ENCODE results near the gene TNS1. TPM values are rescaled to one million over a fixed set of nuclear protein-coding genes. Genes with fewer than 3 reads are reported as not detected.

Gene TNS1
- total and polyA plus RNA-seq, 10 of the 15 experiments (the other 5 are each of a cell fraction or from before 2014, with no cell fraction given) = 0.05 to 0.44 TPM; not detected in 8

- H4K20me1 ChIP-seq (ENCODE audit: control insufficient read depth, insufficient read depth) = no peaks in the 10 kb centered on the region
- in situ Hi-C loops (cut with MboI) (no loop called here), intact Hi-C loops (cut with micrococcal nuclease; ENCODE audit: unreplicated experiment) (no loop called here)
- SMC1A ChIA-PET (ENCODE audit: uncharacterized antibody, unreplicated experiment) = no interaction called here
- RAD21 ChIA-PET (ENCODE audit: unreplicated experiment) = no interaction called here
- CTCF ChIA-PET = interaction anchor here (0.8 kb wide), 1 partner anchor 160 kb away, joined by 3 read pairs; no protein-coding TSS in a partner anchor
- H3K27ac ChIP-seq (ENCODE audit: control insufficient read depth, insufficient read depth) = no peak overlapping the region
- no peaks in the 10 kb centered on the region for H3K36me3 ChIP-seq (ENCODE audit: control insufficient read depth in 2 of 2, insufficient read depth in 2 of 2, low read length in 1 of 2)
- no TSS peak for BruUV-seq (replicated peaks)
- no peaks in the 10 kb centered on the region for H3K9me3 ChIP-seq (replicated peaks; ENCODE audit: control insufficient read depth, insufficient read depth, low read length)
- H3K4me2 ChIP-seq (ENCODE audit: control insufficient read depth, insufficient read depth) = no peak overlapping the region
- TF ChIP-seq NR2C2 (IDR thresholded peaks at IDR 0.05; ENCODE audit: borderline replicate concordance, control insufficient read depth, insufficient read length, low read depth) (no peak), PBX3 (IDR thresholded peaks at IDR 0.05; ENCODE audit: insufficient replicate concordance, low read depth, low read length) (no peak), RFX5 (IDR thresholded peaks at IDR 0.05; ENCODE audit: low read depth, low read length) (no peak), KDM1A (IDR thresholded peaks at IDR 0.05; ENCODE audit: borderline replicate concordance) (no peak), MXI1 (IDR thresholded peaks at IDR 0.05; ENCODE audit: low read depth, low read length) (no peak), KAT2A (conservative IDR thresholded peaks at IDR 0.05; ENCODE audit: control insufficient read depth, low read depth, low read length) (no peak), ZBED1 (IDR thresholded peaks at IDR 0.05; ENCODE audit: borderline replicate concordance) (no peak), NKRF (conservative IDR thresholded peaks at IDR 0.05) (no peak), RELA (IDR thresholded peaks at IDR 0.05; ENCODE audit: borderline replicate concordance, partially characterized antibody) (no peak), CEBPB (IDR thresholded peaks at IDR 0.05; ENCODE audit: borderline replicate concordance in 1 of 2, low read depth in 2 of 2, low read length in 2 of 2) (no peak), TARDBP (IDR thresholded peaks at IDR 0.05; ENCODE audit: borderline replicate concordance) (no peak), MEF2A (IDR thresholded peaks at IDR 0.05; ENCODE audit: insufficient read depth, low read depth, low read length) (no peak), BHLHE40 (IDR thresholded peaks at IDR 0.05; ENCODE audit: borderline replicate concordance in 1 of 2, low read depth in 2 of 2, low read length in 1 of 2) (no peak), USF1 (IDR thresholded peaks at IDR 0.05; ENCODE audit: borderline replicate concordance, extremely low read length, insufficient read depth, low read depth, low read length) (no peak), NR2C1 (IDR thresholded peaks at IDR 0.05) (no peak), NFYB (IDR thresholded peaks at IDR 0.05; ENCODE audit: insufficient read depth, low read depth, low read length) (no peak), SMARCA5 (IDR thresholded peaks at IDR 0.05) (no peak)
- DNase-seq (ENCODE audit: low read depth, low spot score) = no peak
- POLR2A ChIA-PET = no interaction called here
- no peaks in the 10 kb centered on the region for H3K79me2 ChIP-seq (ENCODE audit: control insufficient read depth, insufficient read depth, low read length)
- no peak for FAIRE-seq
- no peak for ATAC-seq
- H3K9ac ChIP-seq (ENCODE audit: control insufficient read depth, insufficient read depth, low read length) = no peak overlapping the region
- no peaks in the 10 kb centered on the region for H3K4me1 ChIP-seq (ENCODE audit: control insufficient read depth, insufficient read depth, low read length)
- H2AFZ ChIP-seq (ENCODE audit: control insufficient read depth, low read depth, low read length) = no peak overlapping the region
- H3K27me3 ChIP-seq (replicated peaks in 1 of 2; ENCODE audit: control insufficient read depth in 2 of 2, insufficient read depth in 2 of 2, low read length in 1 of 2) = peaks cover 2 to 4% of the 10 kb centered on the region in 2 experiments; a peak in 3 of 4 replicates
- no peak overlapping the region for H3K4me3 ChIP-seq
Observed at GRCh38 chr2:217949447-217949846, 53.3 kb downstream of the TNS1 start.
